Stimulated activated CD8-positive, alpha-beta memory T cell treated with anti-CD3 and anti-CD28 coated beads, Interleukin-15, amount 100 ng/mL, for 24 hours (primary cell): Measurements from ENCODE around the gene PDCD1.

Experiments used
- DNase-seq: peaks from one replicate; pipeline ENCODE4 v3.0.0-alpha.2; 2020; ENCODE audit warnings: low read depth

Gene PDCD1

DNA sequence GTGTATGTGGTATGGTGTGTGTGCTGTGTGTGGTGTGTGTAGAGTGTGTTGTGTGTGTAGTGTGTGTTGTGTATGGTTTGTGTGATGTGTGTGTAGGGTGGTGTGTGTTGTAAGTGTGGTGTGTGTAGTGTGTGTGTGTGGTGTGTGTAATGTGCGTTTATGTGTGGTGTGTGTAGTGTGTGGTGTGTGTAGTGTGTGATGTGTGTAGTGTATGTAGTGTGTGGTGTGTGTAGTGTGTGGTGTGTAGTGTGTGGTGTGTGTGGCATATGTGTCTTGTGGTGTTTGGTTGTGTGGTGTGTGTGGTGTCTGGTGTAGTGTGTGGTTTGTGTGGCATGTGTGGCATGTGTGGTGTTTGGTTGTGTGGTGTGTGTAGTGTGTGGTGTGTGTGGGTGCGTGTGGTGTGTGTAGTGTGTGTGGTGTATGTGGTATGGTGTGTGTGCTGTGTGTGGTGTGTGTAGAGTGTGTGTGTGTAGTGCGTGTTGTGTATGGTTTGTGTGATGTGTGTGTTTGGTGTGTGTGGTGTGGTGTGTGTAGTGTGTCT lies 6.8 kb upstream of the PDCD1 start:
- DNase-seq, result no peak

DNA sequence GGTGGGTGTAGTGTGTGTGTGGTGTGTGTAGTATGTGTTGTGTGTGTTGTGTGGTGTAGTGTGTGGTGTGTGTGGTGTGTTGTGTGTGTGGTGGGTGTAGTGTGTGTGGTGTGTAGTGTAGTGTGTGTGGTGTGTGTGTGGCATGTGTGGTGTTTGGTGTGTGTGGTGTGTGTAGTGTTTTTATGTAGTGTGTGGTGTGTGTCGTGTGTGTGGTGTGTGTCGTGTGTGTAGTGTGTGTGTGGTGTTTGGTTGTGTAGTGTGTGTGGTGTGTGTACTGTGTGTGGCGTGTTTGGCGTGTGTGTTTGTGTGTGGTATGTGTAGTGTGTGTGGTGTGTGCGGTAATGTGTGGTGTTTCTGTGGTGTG lies 6.1 kb upstream of the PDCD1 start:
- no peak for DNase-seq

DNA sequence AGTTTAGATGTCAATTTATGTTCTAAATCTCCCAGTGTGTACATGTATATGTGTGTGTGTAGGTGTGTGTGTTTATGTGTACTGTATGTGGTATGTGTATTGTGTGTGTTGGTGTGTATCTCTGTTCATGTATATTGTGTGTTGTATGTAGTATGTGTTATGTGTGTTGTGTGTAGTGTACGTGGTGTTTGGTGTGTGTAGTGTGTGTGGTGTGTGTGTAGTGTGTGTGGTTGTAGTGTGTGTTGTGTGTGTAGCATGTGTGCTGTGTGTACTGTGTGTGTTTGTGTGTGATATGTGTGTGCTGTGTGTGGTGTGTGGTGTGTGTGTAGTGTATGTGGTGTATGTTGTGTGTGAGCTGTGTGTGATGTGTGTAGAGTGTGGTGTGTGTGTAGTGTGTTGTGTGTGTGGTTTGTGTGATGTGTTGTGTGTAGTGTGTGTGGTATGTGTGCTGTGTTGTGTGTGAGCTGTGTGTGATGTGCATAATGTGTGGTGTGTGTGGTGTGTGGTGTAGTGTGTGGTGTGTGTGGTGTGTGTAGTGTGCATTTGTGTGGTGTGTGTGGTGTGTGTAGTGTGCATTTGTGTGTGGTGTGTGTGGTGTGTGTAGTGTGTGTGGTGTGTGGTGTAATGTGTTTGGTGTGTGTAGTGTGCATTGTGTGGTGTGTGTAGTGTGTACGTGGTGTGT lies 5.6 kb upstream of the PDCD1 start:
- no peak for DNase-seq

DNA sequence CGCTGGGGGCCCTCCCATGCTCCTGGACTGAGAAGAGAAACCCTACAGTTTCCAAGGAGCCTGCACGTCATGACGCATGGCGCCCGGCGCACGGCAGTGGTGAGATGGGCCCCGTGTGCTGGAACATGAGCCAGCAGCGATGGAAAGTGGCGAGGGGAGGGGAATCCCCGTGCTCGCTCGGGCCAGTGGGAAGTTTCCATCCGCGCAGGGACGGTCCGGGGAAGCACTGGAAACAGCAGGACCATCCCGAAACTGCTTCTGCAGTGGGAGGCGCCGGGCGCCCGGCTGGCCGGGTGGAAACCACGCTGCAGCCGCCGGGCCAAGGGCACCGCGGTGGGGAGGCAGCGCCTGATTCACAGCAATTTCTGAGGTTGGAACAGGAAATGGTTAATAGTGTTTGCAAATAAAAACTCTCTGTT lies 4.9 kb upstream of the PDCD1 start:
- DNase-seq, result no peak

DNA sequence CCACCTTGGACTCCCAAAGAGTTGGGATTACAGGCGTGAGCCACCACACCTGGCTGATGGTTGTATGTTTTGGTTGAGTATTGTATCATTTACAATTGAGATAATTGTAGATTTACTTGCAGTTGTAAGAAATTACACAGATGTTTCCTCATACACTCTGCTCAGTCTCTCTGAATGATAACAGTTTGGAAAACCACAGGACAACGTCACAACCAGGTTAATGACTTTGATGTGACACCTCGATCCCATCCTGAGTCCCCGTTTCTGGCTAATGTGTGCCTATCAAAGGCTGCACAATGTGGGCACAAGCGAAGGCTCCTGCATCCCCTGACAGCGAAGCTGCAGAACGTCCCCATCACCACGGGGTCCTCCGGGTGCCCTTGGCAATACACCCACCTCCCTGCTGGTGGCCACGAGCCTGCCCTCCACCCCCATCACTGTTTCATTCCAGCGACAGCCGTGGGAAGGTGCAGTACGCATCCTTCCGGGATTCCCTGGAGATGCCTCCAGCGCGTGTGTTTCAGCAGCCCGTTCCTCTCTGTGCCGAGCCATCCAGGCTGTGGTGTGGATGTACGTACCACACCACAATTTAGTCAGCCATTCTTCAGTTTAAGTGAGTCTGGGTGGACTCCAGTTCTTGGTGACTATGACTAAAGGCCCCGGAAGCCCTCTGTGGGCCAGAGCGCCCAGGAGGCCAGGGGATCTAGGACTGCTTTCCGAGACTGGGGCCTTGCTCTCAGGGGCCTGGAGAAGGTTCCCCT lies 4.3 kb upstream of the PDCD1 start:
- no peak for DNase-seq

DNA sequence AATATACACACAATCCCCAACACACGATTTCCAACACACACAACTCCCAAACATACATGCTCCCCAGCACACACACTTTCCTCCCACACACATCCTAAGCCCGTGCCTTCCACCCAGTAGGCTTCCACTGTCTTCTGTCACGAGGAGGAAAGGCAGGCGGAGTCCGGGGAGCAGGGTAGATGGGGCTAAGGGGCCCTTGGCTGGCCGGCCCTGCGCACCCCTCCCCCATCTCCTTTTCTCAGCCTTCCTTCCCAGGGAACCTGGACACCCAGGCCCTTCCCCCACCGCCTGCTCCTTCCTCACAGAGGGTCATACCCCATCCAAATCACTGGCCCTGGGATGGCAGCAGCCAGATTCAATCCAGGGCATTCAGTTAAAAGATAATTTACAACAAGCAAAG lies 3.4 kb upstream of the PDCD1 start:
- DNase-seq, result no peak

DNA sequence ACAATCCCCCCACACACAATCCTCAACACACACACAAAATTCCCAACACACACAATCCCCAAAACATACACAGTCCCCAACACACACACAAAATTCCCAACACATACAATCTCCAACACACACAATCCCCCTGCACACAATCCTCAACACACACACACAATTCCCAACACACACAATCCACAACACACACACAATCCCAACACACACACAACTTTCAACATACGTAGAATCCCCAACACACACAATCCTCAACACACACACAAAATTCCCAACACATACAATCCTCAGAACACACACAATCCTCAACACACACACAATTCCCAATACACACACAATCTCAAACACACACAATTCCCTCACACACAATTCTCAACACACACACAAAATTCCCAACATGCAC lies 2.6 kb upstream of the PDCD1 start:
- DNase-seq, result no peak

DNA sequence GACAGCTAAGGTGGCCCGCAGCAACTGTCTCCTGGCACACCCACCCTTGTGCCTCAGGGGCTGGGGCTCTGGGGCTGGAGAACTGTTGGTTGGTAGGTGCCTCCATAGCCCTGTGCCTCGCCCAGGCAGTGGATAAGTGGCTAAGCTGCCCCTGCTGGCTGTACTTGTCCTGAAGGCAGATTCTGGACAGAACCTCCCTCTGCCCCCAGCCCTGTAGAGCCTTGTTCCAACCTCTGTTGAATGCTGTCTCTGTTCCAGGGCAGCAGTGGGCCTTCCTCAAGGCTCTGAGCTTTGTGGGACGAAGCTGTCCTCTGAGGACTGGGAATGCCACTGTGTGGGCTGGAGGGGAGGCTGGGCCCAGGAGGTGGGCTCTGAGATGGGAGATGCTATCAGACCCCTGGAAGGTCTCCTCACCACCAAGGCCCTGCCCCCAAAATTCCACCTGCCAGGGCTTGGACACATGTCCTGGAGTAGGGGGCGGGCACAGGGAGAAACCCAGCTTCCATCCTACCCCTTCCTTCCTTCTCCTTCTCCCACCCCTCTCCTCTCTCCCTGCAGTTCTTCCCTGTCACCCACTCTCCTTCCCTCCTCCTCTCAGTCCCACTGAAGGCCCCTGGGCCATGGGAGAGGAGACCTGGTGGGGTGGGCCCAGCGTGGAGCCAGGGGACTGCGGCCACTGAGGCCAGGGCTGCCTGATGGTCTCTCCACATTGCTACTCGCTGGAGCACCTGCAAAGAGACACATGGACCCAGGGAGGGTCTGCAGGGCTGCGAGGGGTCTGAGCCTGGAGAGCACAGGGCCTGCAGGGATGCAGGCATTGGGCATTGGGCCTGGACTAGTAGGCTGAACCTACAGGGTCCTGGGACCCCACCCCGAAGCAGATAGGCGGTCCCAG lies 1.7 kb upstream of the PDCD1 start:
- DNase-seq, result no peak

DNA sequence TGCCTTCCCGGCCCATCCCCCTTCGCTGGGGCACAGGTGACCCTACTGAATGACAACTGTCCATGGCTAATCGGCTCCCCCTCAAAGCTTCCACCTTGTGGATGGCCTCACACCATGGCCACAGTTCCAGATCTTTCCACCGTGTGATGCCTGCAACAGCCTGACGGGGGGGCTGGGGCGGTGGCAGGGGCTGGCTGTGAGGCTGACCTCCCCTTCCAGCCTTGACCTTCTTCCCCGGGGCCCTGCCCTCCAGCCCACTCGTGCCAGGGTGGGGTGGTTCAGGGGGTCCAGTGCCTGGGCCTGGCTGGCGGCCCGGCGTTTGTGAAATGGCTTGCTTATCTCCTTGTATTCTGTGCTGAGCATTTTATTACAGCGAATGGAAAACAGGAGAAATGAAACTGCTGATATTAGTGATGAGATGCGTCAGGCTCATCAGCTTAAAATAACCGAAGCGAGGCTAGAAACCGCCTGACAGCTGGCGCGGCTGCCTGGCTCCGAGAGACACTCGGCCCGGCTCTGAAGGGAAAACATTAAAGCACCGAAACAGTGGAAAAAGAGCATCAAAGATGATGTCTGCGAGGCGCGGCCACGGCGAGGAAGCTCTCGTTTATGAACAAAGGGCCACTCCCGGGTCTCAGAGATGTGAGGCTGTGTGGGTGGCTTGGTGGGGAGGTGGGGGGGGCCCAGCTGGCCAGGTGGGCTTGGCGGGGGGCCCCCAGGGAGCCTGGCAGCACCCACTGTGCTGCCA lies 916 bp upstream of the PDCD1 start:
- no peak for DNase-seq

DNA sequence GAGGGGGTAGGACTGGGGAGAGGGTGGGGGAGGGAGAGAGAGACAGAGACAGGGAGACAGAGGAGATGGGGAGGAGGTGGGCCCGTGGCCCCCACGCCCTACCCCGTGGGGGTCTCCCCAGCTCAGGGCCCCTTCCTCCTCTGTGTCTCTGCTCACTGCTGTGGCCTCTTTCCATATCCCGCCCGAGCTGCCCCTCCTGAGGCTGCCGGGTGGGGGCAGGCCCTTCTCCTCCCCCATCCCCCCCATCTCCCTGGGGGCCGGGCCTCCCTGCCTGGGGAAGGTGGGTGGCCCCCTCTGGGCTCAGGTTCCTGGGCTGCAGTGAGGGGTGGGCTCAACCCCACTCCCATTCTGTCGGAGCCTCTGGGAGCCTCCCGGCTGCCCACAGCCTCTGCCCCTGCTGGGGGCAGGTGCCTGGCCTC lies 332 bp upstream of the PDCD1 start:
- no peak for DNase-seq

DNA sequence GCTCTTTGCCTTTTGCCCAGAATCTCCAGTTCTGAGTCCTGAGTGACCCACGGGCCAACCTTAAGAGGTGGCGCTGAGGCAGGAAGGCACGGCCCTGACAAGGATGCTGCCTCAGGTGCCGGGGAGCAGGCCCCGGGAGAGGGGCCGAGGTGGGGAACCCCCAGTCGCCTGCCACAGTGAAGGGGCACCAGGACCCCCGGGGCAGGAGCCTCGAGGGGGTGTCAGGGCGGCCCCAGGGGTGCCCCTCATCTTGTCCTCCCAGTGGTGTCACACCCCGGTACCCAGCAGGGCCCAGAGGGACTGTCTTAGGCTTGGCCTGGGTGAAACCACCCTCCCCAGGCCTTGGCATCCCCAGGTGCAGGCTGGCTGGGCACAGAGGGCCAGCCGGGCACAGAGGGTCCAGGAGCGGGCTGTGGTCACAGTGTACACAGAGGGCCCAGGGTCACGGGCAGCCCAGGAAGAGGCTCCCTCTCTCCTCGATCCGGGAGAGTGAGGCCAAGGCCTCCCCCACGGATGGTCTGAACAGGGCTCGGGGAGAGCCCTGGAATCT lies 1.0 kb downstream of the PDCD1 start:
- DNase-seq, result no peak

DNA sequence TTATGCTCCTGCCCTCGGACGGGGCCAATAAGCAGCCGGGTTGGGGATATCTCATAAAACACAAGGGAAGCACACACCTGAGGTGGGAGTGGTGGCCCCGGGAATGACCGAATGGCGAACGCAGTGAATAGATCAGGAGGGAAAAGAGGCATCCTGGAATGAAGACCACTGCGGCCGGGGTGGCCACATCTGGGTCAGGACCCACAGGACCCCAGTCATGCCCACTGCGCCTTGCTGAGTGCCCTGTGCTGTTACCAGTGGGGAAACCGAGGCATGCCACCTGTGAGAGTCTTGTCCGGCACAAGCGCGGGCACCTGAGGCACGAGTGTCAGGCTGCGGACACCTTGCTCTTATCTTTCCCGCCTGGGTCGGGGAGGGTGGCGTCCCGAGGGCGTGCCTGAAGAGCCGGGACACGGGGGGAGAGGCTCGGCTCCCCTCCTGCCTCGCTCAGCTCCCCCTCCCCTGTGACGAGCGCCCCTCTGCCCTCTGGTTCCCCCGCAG lies 1.6 kb downstream of the PDCD1 start:
- DNase-seq, result no peak

DNA sequence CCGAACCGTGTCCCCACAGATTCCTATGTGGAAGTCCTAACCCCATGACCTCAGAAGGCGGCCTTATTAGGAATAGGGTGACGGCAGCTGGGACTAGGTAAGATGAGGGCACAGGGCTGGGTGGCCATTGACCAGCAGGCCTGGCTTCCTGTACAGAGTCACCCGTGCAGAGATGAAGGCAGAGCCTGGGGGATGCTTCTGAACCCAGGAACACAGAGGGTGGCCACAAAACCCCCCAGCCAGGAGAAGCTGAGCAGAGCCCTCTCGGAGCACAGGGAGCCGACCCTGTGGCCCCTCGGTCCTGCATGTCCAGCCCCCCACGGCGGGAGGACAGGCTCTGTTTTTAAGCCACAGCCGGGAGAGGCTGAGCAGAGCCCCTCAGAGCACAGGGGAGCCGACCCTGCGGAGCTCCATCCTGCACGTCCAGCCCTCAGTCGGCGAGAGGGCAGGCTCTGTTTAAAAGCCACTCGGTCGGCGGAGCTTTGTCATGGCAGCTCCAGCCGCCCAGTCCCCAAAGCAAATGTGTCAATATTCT lies 2.7 kb downstream of the PDCD1 start:
- no peak for DNase-seq

DNA sequence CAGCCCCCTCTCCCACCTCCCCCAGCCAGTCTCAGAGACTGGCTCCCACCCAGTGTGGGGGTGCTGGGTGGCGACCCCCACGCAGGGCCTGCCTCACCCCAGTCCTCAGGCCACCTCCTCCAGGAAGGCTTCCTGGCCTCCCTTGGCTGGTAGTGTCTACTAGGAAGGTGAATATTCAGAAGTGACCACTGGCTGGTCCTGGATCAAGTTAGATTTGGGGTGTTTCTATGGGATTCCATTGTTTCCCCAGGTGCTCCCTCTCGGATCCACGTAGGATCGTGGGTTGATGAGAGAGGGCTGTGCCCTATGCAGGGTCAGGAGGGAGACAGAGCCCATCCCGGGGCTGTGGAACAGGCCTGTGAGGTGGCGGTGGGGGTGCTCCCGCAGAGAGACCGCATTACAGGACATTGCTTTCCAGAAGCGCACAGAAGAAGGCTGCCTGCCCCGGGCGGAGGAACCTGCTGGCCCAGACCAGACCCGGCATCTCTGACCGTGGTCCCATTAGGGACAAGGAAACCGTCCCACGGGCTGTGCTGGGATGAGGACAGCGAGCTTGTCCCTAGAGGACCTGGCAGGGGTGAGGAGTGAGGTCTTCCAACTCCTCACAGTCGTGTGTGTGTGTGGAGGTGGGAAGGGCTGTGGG lies 3.3 kb downstream of the PDCD1 start:
- DNase-seq, result no peak

DNA sequence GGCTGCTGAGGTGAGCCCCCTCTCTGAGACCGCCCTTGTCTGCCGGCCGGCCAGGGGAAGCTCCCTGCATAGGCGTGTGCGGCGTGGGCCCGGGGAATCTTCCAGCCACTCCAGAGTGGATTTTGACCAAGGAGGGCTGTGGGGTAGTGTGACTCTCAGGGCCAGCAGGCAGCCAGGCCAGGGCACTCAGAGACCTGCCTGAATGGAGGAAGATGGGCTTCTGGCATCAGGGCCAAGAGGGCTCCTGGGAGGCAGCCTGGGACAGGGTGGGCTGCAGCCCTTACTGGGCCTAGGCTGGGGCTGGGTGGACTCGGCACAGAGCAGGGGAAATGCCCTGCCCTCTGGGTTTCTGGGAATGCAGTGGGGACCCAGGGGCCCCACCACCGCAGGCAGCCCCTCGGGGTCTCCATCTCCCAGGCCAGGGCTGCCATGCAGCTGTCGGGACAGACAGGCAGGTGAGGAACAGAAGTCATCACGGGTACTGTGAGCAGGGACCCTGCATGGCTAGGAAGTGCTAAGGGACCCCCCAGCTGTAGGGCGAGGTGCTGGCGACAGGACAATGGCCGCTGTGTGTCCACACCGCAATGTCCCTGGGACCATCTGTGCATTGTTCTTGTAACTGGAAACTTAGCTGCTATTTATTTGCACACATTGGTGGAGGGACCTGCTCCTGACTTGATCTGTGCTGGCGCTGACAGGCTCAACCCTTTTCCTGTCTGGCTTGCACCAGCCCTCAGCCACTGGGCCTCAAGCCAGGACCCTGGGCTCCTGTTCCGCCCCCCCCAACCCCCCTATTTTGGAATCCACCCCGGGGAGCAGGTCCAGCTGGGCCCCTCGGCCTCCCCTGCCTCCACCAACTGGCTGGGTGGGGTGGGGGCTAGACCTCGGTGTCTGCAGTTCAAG lies 4.1 kb downstream of the PDCD1 start:
- DNase-seq, result no peak

DNA sequence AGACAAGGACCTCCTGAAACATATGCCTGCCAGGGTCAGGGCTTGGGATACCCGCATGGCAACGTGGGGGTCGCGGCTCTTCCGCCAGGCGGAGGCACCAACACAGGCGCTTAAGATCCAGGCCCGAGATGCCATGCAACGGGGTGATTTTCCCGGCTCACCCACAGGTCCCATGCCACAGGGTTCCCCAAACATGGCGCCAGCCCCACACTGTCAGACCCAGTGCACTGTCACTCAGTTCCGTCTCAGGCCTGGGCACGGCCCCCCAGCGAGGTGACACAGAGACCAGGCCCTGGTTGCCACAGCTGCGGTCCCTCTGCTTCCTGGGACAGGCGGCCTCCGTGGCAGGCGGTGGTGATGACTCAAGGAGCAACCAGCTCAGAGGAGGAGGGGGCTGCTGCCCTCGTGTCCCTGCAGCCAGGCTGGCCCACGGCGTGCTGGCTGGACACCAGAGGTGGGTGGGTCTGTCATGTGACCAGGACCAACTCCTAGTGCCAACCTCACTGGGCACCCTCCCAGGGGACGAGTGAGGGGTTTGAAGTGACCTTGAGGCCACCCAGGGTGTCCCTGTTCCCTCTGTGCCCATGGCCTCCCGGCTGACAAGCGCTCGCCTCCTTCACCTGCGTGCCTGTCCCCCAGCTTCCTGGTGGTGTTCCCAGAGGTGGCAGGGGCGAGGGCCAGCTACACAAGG lies 4.9 kb downstream of the PDCD1 start:
- no peak for DNase-seq

DNA sequence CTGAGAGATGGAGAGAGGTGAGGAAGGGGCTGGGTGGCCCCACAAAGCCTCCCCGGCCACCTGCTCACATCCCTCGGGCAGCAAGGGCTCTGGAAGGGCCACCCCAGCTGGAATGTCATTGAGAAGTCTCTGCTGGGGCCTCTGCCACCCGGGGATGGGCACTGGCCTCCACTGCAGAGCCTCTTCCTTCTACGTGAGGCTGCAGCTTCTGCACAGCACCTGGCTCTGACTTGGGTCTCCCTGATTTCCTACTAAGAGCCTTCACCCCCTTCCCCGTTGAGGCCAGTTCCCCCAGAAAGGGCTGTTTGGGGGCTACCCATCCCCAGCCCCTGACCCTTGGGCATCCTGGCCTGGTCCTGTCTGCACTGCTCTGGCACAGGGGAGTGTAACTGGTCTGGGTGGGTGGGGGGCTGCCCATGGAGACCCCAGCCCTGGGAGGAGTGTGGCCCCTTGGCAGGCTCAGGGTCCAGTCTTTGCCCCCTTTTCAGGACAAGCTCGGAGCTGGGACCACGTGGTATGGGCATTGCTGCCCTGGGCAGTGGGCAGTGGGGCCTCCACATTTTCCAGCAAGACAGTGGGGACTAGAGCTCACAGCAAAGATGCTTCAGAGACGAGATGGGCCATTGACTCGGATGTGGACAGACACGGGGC lies 5.6 kb downstream of the PDCD1 start:
- no peak for DNase-seq
